Measurements from ENCODE around the gene ABHD1.
"Not testable (repeated sequence)": the region's sequence is repeated elsewhere in the genome, so short reads cannot be mapped to it uniquely, and the experiment has no call there.

Gene ABHD1

DNA sequence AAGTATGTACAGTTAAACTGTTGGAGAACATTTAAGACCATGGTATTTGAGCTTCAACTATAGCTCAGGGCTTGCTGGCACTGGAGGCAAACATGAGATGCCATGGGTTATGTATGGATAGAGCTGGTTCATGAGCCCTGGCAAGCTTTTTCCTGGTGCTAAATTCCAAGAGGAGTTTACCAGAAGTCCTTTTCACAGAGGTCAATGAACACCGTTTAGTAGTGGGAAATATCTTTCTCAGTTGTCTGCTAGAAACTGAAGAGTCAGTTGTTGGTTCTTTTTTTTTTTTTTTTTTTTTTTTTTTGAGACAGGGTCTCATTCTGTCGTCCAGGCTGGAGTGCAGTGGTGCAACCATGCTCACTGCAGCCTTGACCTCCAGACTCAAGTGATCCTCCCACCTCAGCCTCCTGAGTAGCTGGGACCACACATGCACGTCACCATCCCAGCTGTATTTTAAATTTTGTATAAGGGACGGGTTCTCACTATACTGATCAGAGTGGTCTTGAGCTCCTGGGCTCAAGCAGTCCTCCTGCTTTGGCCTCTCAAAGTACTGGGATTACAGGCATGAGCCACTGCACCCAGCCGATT, 35.7 kb upstream of the ABHD1 start:
- no peak for DNase-seq

GRCh38 chr2:27088634-27089033, 35.0 kb upstream of the ABHD1 start:
- no peak for DNase-seq

GRCh38 chr2:27089111-27089954, 34.3 kb upstream of the ABHD1 start:
- DNase-seq: no peak

GRCh38 chr2:27091746-27092695, 31.6 kb upstream of the ABHD1 start:
- no peak for DNase-seq

GRCh38 chr2:27092696-27093429, 30.8 kb upstream of the ABHD1 start:
- no peak for DNase-seq

DNA sequence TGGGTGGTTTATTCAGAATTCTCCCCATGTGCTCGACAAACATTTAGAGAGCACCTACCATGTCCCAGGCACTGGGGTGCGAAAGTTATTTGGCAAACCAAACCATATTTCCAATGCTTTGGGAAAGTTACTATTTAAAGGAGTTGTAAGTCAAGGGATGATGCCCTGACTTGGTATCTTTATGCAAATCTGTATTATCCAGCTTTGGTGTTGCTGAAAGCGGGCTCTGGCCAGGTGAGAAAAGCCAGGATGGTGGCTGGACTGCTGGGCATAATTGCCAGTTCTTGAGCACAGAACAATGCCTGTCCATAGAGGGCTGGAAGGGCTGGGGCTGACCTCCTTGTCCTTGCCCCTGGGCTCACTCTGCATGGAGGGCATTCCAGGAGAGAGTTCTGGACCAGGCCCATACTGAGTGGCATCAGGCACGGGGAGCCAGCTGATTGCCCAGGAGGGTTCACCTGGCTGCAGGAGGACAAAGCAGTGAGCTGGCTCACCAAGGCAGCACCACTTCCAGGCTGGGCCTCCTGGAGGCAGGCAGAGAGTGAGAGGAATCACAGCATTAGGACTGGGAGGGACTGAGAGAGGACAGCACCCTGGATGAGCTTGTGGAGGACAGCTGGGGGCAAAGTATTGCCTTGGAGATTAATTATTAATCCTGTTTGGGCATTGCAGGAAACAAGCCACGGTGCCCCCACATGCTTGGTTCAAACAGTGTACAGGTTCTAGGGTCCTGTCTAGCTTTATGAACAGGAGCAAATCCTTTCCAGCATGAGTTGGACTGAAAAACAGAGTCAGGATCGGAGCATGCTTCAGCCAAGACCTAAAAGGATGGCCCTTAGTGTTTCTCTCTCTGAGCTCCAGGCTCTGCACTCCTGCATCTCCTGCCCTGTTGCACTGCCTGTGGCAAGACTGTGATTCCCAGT, 29.9 kb upstream of the ABHD1 start:
- DNase-seq: no peak

DNA sequence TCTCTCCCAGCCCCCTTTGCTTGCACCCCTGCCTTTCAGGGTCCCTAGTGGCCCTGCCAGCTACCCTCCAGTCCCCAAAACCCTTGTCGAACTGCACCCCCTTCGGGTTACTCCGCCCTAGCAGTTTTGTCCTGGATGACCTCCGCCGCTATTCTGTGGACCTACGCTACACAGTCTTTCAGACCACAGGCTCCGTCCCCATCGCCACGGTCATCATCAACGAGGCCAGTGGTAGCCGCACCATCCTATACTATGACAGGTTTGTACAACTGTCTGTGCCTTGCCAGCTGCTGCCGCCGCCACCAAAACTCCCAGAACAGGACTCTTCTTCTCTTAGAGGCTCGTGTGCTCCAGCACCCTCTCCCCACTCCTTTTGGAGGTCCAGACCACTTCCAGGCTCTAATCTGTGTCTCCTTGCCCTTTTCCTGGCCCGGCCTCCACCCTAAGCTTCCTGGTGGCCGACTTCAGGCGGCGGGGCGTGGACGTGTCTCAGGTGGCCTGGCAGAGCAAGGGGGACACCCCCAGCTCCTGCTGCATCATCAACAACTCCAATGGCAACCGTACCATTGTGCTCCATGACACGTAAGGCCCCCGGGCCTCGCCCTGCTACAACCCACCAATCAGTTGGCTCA, 29.1 kb upstream of the ABHD1 start:
- no peak for DNase-seq

GRCh38 chr2:27095427-27095744, 28.2 kb upstream of the ABHD1 start:
- DNase-seq: no peak

DNA sequence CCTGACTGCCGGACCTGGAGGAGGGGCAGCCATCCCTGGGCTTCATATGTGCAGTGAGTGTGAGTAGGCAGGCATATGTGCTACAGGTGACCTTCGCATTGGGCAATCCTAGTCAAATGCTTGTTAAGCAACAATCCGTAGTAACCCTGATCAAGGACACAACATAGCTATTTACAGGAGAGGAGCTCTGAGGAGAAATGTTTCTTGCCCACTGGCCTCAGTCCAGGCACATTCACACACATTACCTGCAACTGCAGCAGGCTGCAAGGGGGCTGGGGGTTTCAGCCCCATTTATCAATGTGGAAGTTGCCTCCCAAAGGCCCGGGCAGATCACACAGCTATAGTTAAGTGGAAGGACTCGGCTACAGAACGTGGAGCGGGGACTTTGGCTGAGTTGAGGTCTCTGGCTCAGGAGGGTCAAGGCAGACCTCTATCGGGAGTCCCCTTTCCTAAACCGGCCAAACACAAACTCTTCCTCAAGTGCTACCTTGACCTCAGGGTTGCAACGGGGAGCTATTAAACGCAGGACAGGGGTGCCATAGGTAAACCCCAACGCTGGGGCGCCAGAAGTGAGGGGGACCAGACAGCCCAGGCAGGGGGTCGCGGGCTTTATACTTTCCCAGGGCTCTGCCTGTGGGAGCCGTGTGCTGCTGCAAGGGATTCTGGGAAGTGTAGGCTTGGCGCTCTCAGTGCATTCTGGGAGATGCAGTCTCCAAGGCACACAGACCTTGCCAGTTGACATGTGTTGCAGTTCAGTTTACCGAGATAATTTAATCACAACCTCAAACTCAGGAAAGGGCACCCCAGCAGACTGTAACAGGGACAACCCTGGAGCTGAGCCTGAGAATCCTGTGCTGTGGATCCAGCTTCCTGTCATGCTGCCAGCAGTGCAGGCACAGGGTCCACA, 27.6 kb upstream of the ABHD1 start:
- DNase-seq: no peak

GRCh38 chr2:27096748-27097297, 26.8 kb upstream of the ABHD1 start:
- no peak for DNase-seq

- DNase-seq: no peak
Measured at GRCh38 chr2:27097341-27097740, 26.3 kb upstream of the ABHD1 start.

DNA sequence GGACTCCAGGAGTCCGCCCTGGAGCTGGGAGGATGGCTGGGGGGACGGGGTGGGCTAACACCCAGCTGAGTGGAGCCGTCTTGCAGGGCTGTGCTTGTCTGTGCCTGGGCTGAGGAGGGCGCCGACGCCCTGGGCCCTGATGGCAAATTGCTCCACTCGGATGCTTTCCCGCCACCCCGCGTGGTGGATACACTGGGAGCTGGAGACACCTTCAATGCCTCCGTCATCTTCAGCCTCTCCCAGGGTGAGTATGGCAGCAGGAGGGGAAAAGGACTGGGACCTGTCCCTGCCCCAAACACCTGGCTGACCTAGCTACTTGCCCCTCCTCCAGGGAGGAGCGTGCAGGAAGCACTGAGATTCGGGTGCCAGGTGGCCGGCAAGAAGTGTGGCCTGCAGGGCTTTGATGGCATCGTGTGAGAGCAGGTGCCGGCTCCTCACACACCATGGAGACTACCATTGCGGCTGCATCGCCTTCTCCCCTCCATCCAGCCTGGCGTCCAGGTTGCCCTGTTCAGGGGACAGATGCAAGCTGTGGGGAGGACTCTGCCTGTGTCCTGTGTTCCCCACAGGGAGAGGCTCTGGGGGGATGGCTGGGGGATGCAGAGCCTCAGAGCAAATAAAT, 24.2 kb upstream of the ABHD1 start:
- no peak for DNase-seq

- DNase-seq: no peak
Measured at GRCh38 chr2:27100036-27100435, 23.6 kb upstream of the ABHD1 start.

DNA sequence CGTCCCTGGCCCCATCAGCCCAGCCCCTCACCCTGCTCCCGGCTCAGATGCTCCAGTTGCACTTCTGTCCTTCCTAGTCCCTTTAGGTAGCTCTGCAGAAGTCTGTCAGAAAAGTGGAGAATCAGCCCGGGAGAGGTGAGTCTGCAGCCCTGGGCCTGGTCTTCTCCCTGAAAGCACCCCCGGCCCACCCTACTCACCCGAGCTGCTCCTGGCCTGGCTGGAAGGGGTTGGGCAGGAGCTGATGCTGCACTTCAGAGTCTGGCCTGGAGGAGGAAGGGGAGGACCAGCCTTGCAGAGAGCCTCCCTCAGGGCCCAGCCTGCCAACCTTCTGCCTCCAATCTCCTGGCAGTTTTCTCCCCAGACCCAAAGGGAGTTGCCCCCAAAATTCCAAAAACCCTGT, 21.3 kb upstream of the ABHD1 start:
- no peak for DNase-seq

- no peak for DNase-seq
Measured at GRCh38 chr2:27105981-27106380, 17.6 kb upstream of the ABHD1 start.

DNA sequence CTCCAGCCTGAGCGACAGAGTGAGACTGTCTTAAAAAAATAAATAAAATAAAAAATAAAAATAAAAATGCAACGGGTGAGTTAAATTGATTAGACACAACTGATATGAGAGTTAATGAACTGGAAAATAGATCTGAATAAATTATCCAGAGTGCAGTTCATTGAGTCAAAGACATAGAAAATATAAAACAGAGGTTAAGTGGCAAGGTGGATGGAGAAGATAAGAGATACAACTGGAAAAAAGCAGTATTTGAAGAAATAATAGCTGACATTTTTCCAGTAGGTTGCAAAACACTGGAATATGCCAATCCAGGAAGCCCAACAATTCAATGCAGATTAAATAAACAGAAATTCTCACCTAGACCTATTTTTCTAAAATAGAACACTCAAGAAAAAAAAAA, 15.4 kb upstream of the ABHD1 start:
- DNase-seq: no peak

DNA sequence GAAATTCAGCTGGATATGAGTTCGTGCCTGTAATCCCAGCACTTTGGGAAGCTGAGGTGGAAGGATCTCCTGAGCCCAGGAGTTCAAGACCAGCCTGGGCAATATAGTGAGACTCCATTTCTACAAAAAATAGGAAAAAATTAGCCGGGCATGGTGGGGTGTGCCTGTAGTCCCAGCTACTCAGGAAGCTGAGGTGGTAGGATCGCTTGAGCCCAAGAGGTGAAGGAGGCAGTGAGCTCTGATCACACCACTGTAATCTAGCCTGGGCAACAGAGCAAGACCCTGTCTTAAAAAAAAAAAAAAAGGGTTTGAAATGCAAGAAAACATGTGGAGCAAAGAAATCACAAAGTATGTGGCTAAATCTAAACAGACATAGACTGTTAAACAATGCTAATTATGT, 14.5 kb upstream of the ABHD1 start:
- DNase-seq: no peak

GRCh38 chr2:27110603-27111352, 12.8 kb upstream of the ABHD1 start:
- DNase-seq: not testable (repeated sequence)
